Stimulated activated CD4-positive, alpha-beta T cell treated with anti-CD3 and anti-CD28 coated beads, TNF-alpha, amount 100 ng/mL, for 48 hours (primary cell): ENCODE results near the gene MYO6.

Experiments
- DNase-seq, 3 donors: peaks; one replicate each; pipeline ENCODE4 v3.0.0-alpha.2; 2020; ENCODE audit warnings: low read depth in 3 of 3

Gene MYO6

DNA sequence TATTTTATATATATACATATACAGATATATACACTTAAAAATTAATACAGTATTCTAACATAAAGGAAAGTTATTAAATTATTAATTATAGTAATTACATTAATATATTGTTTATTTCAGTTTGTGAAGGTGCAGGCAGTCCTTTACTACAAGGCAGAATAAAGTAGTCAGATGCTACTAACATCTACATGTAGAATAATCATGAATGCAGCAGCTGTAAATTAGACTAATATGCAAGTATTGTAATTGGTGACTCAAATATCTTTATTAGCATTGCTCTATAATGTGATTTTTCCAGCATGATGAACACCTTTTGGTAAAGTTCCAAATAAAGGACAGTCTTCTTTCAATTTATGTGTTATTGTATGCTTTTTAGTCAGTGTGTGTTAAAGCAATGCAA lies 17.3 kb downstream of the MYO6 start:
- DNase-seq = no peak

DNA sequence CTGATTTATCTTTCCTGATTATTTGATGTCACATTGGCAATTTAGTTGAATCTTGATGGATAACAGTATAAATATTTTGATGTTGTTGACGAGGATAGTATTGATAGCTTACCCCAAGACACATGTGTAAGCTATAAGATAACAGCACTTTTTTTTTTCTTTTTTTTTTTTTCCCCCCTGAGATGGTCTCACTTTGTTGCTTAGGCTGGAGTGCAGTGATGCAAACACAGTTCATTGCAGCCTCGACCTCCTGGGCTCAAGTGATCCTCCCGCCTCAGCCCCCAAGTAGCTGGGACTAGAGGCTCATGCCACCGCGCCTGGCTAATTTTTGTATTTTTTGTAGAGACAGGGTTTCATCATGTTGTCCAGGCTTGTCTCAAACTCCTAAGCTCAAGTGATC lies 21.8 kb downstream of the MYO6 start:
- DNase-seq = no peak

DNA sequence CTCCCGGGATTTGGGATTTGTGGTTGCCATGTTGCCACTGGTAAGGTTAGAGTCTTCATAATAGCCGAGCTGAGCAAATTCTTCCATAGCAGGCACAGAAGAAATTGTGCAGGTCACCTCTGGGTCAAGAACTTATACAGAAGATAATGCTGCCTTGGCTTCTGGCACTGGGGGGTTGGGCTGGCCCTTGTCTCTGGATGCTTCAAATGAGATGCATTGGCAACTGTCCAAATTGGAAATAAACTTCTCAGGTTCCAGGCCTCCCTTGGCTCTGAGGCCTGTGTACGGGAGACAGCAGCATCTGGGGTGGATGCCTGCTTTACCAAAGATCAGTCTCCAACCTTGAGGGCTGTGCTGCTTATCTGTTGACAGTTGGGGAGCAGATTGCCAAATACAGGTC lies 26.2 kb downstream of the MYO6 start:
- DNase-seq = no peak

DNA sequence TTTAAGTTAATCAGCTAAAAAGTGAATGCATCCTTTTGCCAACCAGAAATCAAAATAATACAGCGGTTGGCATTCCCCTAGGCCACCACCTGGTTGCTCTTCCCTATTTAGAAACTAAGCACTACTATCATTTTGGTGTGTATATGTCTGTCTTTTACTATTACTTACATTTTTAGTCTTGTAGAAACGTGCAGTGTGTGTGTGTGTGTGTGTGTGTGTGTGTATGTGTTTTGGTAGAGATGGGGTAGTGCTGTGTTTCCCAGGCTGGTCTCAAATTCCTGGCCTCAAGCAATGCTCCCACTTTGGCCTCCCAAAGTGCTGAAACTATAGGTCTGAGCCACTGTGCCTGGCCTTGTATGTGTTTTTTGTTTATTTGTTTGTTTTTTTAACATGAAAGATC lies 27.4 kb downstream of the MYO6 start:
- no peak for DNase-seq

DNA sequence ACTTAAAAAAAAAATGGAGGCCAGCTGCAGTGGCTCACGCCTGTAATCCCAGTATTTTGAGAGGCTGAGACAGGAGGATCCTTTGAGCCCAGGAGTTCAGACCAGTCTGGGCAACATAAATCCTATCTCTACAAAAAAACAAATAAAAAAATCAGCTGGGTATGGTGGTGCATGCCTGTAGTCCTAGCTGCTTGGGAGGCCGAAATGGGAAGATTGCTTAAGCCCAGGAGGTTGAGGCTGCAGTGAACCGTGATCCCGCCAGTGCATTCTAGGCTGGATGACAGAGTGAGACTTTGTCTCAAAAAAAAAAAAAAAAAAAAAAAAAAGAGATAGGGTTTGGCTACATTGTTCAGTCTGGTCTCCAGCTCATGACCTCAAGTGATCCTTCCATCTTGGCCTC lies 29.7 kb downstream of the MYO6 start:
- no peak for DNase-seq

DNA sequence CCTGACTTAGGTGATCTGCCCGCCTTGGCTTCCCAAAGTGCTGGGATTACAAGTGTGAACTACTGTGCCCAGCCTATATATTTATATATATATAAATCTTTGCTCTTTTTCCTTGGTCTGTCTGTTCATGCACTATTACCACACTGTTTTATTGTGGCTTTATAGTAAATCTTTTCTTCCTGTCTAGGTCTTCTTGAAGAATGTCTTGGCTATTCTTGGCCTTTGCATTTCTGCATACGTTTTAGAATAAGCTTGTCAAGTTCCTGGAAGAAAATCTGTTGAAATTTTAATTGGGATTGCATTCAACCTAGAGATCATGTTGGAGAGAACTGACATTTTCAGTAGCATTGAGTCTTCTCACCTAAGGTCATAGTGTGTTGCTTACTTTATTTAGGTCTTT lies 37.1 kb downstream of the MYO6 start:
- DNase-seq = no peak

DNA sequence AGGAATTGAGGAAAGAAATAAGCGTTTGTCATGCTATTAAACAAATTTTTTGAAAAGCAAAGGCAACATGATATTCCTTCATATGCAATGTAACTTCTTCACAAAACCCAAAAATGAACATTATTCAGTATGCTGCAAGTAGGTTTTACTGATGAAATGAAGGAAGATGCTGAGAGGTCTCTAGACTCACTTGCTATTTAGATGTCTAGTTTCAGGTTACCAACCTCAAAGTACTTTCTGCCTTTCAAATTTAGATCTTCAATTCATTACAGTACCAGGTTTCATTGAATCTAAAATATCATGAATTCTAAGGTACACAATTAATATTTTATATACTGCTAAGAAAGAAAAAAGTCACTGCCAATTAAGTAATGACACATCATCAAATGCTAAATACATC lies 39.9 kb downstream of the MYO6 start:
- no peak for DNase-seq

- no peak for DNase-seq
Observed at GRCh38 chr6:75791881-75792280, 42.8 kb downstream of the MYO6 start.

DNA sequence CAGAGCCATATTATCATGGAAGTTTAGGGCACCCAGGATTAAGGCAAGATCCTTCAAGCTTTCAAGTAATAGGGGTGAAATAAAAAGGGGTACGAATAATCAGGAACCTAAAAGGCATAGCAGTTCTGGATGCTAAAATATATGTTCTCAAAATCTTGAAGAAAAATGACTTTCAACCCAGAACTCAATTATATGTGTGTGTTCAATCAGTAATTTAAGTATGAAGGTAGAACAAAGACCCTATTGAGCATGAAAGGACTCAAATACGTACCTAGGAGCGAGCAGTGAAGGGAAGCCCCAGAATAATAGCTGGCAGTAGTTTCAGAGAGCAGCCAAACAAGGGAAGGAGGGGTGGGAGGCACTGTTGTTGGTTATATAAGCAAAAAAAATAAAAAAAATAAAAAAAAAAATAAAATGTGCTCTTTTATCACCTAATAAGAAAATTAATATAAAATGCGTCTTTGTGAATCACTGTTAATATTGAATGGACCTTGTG lies 45.4 kb downstream of the MYO6 start:
- no peak for DNase-seq

DNA sequence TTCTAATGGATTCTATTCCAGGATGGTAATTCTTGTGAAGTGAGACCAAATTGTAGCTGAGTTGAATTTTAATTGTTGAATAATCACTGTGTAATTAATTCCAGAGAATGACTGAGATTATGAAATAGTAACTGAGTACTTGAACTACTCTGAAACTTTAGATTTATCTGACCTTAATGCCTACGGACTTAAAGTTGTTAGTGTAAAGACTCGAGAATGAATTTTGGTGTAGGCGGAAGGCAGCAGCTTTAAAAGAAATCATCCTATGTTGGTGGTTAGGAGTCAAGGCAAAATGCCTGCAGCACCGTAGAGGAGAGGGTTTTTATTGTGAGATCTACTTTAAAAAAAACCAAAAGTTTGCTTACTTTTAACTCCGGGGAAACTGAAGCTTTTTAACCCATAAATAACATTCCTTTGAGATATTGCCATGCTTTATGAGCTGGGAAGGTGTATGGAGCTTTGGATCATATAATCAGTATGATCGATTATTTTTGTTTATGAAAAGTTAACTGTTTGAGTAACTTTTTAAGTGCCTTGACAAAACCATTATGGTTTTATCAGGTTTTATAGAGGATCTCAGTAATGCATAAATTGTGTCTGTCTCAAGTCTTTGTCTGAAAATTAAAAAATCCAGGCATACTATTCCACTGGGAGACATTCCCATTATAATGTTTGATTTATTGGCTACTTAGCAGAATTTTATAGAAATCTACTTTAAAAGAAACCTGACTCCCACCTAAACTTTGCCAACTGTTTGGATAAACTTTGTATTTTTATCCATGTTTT lies 46.1 kb downstream of the MYO6 start:
- DNase-seq = no peak

DNA sequence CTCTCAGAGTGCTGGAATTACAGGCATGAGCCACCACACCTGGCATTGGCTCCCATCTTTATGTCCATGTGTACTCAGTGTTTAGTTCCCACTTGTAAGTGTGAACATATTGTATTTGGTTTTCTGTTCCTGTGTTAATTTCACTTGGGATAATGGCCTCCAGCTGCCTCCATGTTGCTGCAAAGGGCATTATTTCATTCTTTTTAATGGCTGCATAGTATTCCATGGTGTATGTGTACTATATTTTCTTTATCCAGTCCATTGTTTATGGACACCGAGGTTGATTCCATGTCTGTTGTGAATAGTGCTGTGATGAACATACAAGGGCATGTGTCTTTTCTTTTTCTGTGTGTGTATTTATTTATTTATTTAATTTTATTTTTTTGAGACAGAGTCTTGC lies 47.7 kb downstream of the MYO6 start:
- no peak for DNase-seq

- DNase-seq = no peak
Observed at GRCh38 chr6:75800133-75800532, 51.1 kb downstream of the MYO6 start.

DNA sequence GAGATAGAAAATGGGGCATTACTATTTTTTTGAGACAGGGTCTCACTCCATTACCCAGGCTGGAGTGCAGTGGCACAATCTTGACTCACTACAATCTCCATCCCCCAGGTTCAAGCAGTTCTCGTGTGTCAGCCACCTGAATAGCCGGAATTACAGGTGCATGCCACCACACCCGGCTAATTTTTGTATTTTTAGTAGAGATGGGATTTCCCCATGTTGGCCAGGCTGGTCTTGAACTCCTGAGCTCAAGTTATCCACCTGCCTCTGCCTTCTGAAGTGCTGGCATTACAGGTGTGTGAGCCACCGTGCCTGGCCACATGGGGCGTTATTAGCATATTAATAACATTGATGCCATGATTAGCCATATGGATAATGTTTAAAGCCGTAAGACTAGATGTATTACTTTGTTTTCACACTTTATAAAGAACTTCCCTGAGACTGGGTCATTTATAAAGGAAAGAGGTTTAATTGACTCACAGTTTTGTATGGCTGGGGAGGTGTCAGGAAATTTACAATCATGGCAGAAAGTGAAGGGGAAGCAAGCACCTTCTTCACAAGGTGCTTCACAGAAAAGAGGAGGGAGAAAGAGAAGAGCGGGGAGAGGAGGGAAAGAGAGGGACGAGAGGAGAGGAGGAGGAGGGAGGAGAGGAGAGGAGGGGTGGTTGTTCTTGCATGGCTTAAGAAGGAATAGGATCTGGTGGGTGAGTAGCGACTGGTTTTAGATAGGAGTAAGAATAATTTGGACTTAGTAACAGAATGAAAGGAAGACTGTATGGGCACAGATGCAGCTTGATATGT lies 51.9 kb downstream of the MYO6 start:
- DNase-seq = no peak

GRCh38 chr6:75802366-75802765 lies 53.3 kb downstream of the MYO6 start:
- no peak for DNase-seq

DNA sequence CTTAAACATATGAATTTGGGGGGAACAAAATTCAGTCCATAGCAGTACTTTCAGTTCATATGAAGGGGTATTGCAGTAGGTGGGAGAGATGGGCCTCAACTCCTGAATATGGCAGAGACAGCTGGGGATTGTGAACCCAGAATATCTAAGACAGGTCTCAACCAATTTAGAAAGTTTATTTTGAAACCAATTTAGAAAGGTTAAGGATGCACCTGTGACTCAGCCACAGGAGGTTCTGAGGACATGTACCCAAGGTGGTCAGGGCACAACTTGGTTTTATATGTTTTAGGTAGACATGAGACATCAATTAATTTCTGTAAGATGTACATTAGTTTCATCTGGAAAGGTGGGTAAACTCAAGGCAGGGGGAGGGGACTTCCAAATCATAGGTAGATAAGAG lies 59.5 kb downstream of the MYO6 start:
- DNase-seq = no peak

DNA sequence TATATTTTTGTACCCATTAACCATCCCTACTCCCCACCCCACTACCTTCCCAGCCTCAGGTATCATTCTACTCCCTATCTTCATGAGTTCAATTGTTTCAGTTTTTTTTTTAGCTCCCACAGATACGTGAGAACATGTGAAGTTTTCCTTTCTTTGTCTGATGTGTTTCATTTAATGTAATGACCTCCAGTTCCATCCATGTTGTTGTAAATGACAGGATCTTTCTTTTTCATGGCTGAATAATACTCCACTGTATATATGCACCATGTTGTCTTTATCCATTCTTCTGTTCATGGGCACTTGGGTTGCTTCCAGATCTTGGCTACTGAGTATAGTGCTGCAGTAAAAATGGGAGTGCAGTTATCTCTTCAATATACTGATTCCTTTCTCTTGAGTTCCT lies 63.5 kb downstream of the MYO6 start:
- no peak for DNase-seq

GRCh38 chr6:75813476-75814250 lies 64.6 kb downstream of the MYO6 start:
- no peak for DNase-seq

- DNase-seq = no peak
Observed at GRCh38 chr6:75815756-75816155, 66.7 kb downstream of the MYO6 start.

DNA sequence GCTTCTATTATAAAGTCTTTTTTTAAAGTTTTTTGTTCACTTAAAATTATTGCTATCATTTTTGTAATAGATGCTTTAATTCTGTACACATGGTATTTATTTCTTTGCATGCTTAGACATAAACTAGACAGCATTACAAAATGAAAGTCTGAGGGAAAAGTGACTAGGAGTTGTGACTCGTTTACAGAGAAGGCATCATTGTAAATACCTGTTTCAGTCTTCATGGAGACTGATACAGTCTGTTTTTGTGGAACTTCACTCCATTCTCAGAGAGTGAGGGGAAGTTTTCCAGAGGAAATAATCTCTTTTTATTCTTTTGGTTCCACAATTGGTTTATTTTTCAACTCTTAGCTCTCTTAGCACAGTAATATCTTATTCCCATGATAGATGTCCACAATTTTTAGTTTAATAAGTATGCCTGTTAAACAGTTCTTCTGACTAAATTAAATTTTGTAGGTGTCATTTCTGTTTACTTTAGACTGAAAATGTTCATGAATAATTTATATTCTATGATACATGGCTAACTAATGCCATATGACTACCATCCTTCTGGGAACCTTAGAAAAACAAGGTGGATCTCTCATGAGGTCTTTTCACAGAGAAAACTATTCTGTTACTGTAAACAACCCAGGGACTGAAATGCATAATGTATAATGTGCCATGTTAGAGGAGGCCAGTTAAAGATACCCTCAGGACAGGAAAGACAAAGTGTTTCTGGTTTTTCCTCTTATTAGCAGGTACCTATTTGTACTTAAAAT lies 69.2 kb downstream of the MYO6 start:
- no peak for DNase-seq

DNA sequence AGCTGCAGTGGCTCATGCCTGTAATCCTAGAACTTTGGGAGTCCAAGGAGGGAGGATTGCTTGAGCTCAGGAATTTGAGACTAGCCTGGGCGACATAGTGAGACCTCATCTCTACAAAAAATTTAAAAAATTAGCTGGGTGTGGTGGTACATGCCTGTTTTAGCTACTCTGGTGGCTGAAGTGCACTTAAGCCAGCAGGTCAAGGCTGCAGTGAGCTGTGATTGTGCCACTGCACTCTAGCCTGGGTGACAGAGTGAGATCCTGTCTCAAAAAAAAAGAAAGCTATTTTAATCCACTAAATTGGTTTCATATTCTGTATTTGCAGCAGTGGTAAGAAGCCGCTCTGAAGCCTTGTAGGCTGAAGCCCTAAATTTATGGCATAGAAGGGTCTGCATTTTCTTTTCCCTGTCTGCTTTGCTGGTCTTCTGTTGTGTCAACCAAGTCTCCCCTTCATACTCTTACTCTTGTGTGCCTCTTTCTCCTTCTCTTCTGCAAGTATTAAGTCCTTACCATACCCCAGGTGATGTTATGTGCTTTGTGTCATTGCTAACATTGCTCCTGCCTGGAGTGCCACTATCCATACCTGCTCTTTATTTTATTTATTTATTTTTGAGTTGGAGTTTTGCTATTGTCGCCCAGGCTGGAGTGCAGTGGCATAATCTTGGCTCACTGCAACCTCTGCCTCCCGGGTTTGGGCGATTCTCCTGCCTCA lies 70.9 kb downstream of the MYO6 start:
- DNase-seq = no peak

GRCh38 chr6:75824160-75824559 lies 75.1 kb downstream of the MYO6 start:
- DNase-seq = no peak
